ENCODE results near the gene GLI3. TPM values are rescaled to one million over a fixed set of nuclear protein-coding genes. Genes with fewer than 3 reads are reported as not detected.
A peak's percentile ranks its signal among the peaks of the same experiment; 100 is the strongest.

Gene GLI3
- polyA plus RNA-seq, 1 donor: 5.4 TPM

DNA sequence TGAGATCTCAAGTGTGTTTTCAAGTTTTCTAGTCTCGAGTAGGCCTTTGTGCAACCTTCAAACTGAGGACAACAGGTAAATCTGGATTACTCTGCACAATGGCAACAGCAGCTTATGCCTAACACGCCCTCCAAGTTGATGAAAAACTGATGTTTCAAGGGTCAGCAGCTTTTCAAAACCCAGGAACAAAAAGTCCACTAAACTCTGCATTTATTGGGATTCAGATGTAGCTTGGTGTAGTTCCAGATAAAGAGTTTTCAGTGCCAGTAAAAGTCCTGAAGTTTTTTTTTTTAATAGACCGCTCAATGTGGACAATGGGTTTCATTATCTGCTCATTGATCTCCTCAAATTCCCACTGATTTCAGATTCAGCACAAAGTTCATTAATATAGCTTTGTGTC, 259.3 kb downstream of the GLI3 start:
- no peak for DNase-seq
- Histone ChIP-seq H3K27me3 (ENCODE audit: control insufficient read depth, insufficient read depth, low read length) (no peaks in the 10 kb centered on the region), H3K4me1 (ENCODE audit: control insufficient read depth, insufficient read depth, low read length) (no peaks in the 10 kb centered on the region), H3K27ac (ENCODE audit: low read length) (no peak overlapping the region), H3K9me3 (ENCODE audit: control insufficient read depth, low read depth, low read length) (no peaks in the 10 kb centered on the region), H3K4me3 (ENCODE audit: low read length) (no peak overlapping the region), H3K36me3 (ENCODE audit: control insufficient read depth, insufficient read depth, low read length) (peaks cover 6% of the 10 kb centered on the region)
- no CpG with 5 or more reads among the region's 3 CpGs for WGBS (ENCODE audit: insufficient coverage, low lambda C conversion rate)

DNA sequence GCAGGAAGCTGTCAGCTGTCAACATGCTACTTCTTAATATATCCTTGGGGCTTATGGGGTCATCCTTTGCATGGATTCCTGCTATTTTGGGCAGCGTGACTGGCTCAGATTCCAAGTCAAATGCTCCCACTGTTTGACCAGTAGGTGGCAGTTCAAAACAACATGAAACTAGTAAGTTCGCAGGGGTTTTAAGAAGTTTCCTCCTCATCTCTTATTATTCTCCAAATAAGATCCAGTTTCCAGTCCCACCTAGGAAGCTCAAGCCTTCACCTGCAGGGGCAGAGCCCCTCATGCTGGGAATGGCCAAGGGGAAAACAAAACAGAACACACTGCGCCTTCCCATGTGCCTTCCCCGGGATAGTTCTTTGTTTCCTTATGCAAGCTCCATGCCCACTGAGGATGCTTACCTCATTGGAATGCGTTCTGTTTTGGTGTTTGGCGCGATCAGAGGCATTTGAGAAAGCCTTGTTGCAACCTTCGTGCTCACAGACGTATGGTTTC, 259.8 kb downstream of the GLI3 start:
- H3K4me1 ChIP-seq (ENCODE audit: control insufficient read depth, insufficient read depth, low read length): no peaks in the 10 kb centered on the region
- DNase-seq: peak; percentile 21 to 27

DNA sequence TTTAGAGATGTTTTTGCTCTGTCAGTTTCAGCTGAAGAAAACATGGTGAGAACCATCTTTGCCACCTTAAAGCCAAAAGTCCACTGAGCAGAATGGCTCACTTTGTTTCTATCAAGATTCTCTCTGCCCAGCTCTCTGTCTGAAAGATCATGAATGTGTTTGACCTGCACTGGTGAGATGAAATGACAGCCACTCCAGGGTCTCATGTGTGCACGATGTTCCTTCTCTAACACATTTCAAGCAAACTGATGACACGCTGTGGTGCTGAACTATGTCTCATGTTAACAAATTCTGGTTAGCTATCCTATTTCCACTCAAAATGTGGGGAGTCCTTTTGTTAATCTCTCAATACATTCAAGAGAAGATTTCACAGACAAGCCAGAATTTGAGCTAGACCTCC, 260.6 kb downstream of the GLI3 start:
- no CpG with 5 or more reads among the region's 2 CpGs for WGBS (ENCODE audit: insufficient coverage, low lambda C conversion rate)
- Histone ChIP-seq H3K4me1 (ENCODE audit: control insufficient read depth, insufficient read depth, low read length) (no peaks in the 10 kb centered on the region), H3K27ac (ENCODE audit: low read length) (no peak overlapping the region), H3K9me3 (ENCODE audit: control insufficient read depth, low read depth, low read length) (no peaks in the 10 kb centered on the region), H3K27me3 (ENCODE audit: control insufficient read depth, insufficient read depth, low read length) (no peaks in the 10 kb centered on the region), H3K4me3 (ENCODE audit: low read length) (no peak overlapping the region), H3K36me3 (ENCODE audit: control insufficient read depth, insufficient read depth, low read length) (peaks cover 9% of the 10 kb centered on the region)
- DNase-seq: no peak

More for the DNA sequence above, 259.8 kb downstream of the GLI3 start:
- Histone ChIP-seq H3K36me3 (ENCODE audit: control insufficient read depth, insufficient read depth, low read length) (peaks cover 7% of the 10 kb centered on the region), H3K27ac (ENCODE audit: low read length) (no peak overlapping the region), H3K9me3 (ENCODE audit: control insufficient read depth, low read depth, low read length) (no peaks in the 10 kb centered on the region), H3K4me3 (ENCODE audit: low read length) (no peak overlapping the region), H3K27me3 (ENCODE audit: control insufficient read depth, insufficient read depth, low read length) (no peaks in the 10 kb centered on the region)
- 17% methylated on average over 1 of the region's 9 CpGs for WGBS (ENCODE audit: insufficient coverage, low lambda C conversion rate)

DNA sequence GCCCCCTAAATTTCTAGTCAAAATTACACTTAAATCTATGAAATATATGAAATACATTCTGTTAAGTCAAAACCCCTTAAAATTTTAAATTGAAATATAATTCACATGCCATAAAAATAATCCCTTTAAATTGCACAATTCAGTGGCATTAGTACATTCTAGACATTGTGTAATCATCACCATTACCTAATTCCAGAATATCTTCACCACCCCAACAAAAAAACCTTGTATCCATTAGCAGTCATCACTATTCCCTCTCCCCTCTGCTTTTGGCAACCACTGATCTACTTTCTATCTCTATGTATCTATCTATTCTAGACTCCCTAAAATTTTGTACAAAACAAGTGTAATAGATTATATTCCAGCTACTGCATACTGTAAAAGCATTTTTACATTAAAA, 261.2 kb downstream of the GLI3 start:
- H3K9me3 ChIP-seq (ENCODE audit: control insufficient read depth, low read depth, low read length): no peaks in the 10 kb centered on the region
- no peak for DNase-seq
- no peak overlapping the region for H3K27ac ChIP-seq (ENCODE audit: low read length)
- no peak overlapping the region for H3K4me3 ChIP-seq (ENCODE audit: low read length)
- H3K4me1 ChIP-seq (ENCODE audit: control insufficient read depth, insufficient read depth, low read length): no peaks in the 10 kb centered on the region
- H3K36me3 ChIP-seq (ENCODE audit: control insufficient read depth, insufficient read depth, low read length): peaks cover 9% of the 10 kb centered on the region
- H3K27me3 ChIP-seq (ENCODE audit: control insufficient read depth, insufficient read depth, low read length): no peaks in the 10 kb centered on the region

- Histone ChIP-seq H3K36me3 (ENCODE audit: control insufficient read depth, insufficient read depth, low read length) (peaks cover 9% of the 10 kb centered on the region), H3K4me1 (ENCODE audit: control insufficient read depth, insufficient read depth, low read length) (no peaks in the 10 kb centered on the region), H3K27ac (ENCODE audit: low read length) (no peak overlapping the region), H3K9me3 (ENCODE audit: control insufficient read depth, low read depth, low read length) (no peaks in the 10 kb centered on the region), H3K4me3 (ENCODE audit: low read length) (no peak overlapping the region), H3K27me3 (ENCODE audit: control insufficient read depth, insufficient read depth, low read length) (no peaks in the 10 kb centered on the region)
- WGBS (ENCODE audit: insufficient coverage, low lambda C conversion rate): 90% methylated on average over 2 of the region's 4 CpGs
- no peak for DNase-seq
These were observed 262.0 kb downstream of the GLI3 start for GRCh38 chr7:41974870-41975557.

DNA sequence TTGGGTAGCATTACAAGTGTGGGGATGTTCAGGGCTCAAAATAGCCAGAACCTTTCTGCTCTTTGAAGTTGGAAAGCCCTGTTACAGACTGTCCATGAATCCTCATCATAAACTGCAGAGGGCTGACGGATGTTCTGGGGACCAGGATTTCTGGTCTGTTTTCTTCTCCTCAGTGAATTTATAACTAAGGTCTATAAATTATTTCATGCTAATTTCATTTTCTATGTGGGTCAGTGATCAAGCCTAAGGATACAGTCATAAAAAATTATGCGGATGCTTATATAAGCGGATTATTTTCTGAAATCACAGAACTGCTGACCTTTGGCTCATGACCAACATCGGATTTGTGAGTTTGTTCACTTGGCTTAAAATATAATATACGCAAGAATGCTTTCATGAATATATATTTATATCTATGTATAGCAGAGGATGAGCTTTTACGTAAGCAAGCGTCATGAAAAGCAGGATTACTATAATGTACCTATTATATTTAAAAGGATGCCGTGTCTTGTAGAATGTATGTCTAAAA, 263.7 kb downstream of the GLI3 start:
- no peaks in the 10 kb centered on the region for H3K9me3 ChIP-seq (ENCODE audit: control insufficient read depth, low read depth, low read length)
- H3K36me3 ChIP-seq (ENCODE audit: control insufficient read depth, insufficient read depth, low read length): peaks cover 7% of the 10 kb centered on the region
- no peak for DNase-seq
- WGBS (ENCODE audit: insufficient coverage, low lambda C conversion rate): 93% methylated on average over 5 of the region's 8 CpGs
- H3K27ac ChIP-seq (ENCODE audit: low read length): no peak overlapping the region
- H3K4me3 ChIP-seq (ENCODE audit: low read length): no peak overlapping the region
- no peaks in the 10 kb centered on the region for H3K4me1 ChIP-seq (ENCODE audit: control insufficient read depth, insufficient read depth, low read length)
- no peaks in the 10 kb centered on the region for H3K27me3 ChIP-seq (ENCODE audit: control insufficient read depth, insufficient read depth, low read length)

GRCh38 chr7:41972776-41973175, 264.2 kb downstream of the GLI3 start:
- Histone ChIP-seq H3K9me3 (ENCODE audit: control insufficient read depth, low read depth, low read length) (no peaks in the 10 kb centered on the region), H3K4me3 (ENCODE audit: low read length) (no peak overlapping the region), H3K27me3 (ENCODE audit: control insufficient read depth, insufficient read depth, low read length) (no peaks in the 10 kb centered on the region), H3K27ac (ENCODE audit: low read length) (no peak overlapping the region), H3K36me3 (ENCODE audit: control insufficient read depth, insufficient read depth, low read length) (peaks cover 3% of the 10 kb centered on the region), H3K4me1 (ENCODE audit: control insufficient read depth, insufficient read depth, low read length) (no peaks in the 10 kb centered on the region)
- WGBS (ENCODE audit: insufficient coverage, low lambda C conversion rate): 100% methylated on average over 1 of the region's 4 CpGs
- DNase-seq: no peak

- no peak for DNase-seq
- Histone ChIP-seq H3K9me3 (ENCODE audit: control insufficient read depth, low read depth, low read length) (no peaks in the 10 kb centered on the region), H3K36me3 (ENCODE audit: control insufficient read depth, insufficient read depth, low read length) (peaks cover 3% of the 10 kb centered on the region), H3K27me3 (ENCODE audit: control insufficient read depth, insufficient read depth, low read length) (no peaks in the 10 kb centered on the region), H3K27ac (ENCODE audit: low read length) (no peak overlapping the region), H3K4me1 (ENCODE audit: control insufficient read depth, insufficient read depth, low read length) (no peaks in the 10 kb centered on the region), H3K4me3 (ENCODE audit: low read length) (no peak overlapping the region)
- WGBS (ENCODE audit: insufficient coverage, low lambda C conversion rate): no CpG with 5 or more reads among the region's 13 CpGs
These were observed 264.7 kb downstream of the GLI3 start for GRCh38 chr7:41972270-41972669.

- Histone ChIP-seq H3K27me3 (ENCODE audit: control insufficient read depth, insufficient read depth, low read length) (no peaks in the 10 kb centered on the region), H3K27ac (ENCODE audit: low read length) (no peak overlapping the region), H3K4me3 (ENCODE audit: low read length) (no peak overlapping the region), H3K4me1 (ENCODE audit: control insufficient read depth, insufficient read depth, low read length) (no peaks in the 10 kb centered on the region), H3K36me3 (ENCODE audit: control insufficient read depth, insufficient read depth, low read length) (peaks cover 6% of the 10 kb centered on the region), H3K9me3 (ENCODE audit: control insufficient read depth, low read depth, low read length) (no peaks in the 10 kb centered on the region)
- 92% methylated on average over 2 of the region's 9 CpGs for WGBS (ENCODE audit: insufficient coverage, low lambda C conversion rate)
- DNase-seq: no peak
These were observed 265.3 kb downstream of the GLI3 start for GRCh38 chr7:41971640-41972187.

DNA sequence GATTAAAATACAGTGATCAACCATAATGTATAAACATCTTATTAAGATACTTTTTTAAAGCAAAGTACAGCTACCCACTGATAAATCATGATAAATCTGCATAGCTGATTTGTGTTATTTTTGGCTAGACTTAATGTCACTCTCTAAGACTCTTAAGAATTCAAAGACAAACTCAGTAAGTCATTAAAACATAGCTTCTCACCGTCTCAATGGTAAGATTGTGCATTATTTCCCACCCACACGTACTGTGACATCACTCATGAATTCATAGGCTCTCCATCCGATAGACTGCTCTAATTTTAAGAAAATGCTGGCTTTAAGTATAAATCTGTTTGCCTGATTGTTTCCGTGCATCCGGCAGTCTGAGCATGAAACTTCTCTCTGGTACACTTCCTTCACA, 266.1 kb downstream of the GLI3 start:
- Histone ChIP-seq H3K4me3 (ENCODE audit: low read length) (no peak overlapping the region), H3K27me3 (ENCODE audit: control insufficient read depth, insufficient read depth, low read length) (no peaks in the 10 kb centered on the region), H3K9me3 (ENCODE audit: control insufficient read depth, low read depth, low read length) (peaks cover 5% of the 10 kb centered on the region), H3K27ac (ENCODE audit: low read length) (no peak overlapping the region), H3K4me1 (ENCODE audit: control insufficient read depth, insufficient read depth, low read length) (no peaks in the 10 kb centered on the region), H3K36me3 (ENCODE audit: control insufficient read depth, insufficient read depth, low read length) (peaks cover 8% of the 10 kb centered on the region)
- no peak for DNase-seq
- 67% methylated on average over 1 of the region's 5 CpGs for WGBS (ENCODE audit: insufficient coverage, low lambda C conversion rate)
